GM12872 (cell line): Measurements from ENCODE around the gene B3GALT5.

Experiments used
- TF ChIP-seq, protein P1 (sequence below): IDR thresholded peaks from 3 replicates; pipeline ENCODE4 v1.5.1; 2011; ENCODE audit warnings: low read depth, mild to moderate bottlenecking, low read length, moderate library complexity; ENCODE audit not compliant: insufficient read depth

The B3GALT5 gene

DNA sequence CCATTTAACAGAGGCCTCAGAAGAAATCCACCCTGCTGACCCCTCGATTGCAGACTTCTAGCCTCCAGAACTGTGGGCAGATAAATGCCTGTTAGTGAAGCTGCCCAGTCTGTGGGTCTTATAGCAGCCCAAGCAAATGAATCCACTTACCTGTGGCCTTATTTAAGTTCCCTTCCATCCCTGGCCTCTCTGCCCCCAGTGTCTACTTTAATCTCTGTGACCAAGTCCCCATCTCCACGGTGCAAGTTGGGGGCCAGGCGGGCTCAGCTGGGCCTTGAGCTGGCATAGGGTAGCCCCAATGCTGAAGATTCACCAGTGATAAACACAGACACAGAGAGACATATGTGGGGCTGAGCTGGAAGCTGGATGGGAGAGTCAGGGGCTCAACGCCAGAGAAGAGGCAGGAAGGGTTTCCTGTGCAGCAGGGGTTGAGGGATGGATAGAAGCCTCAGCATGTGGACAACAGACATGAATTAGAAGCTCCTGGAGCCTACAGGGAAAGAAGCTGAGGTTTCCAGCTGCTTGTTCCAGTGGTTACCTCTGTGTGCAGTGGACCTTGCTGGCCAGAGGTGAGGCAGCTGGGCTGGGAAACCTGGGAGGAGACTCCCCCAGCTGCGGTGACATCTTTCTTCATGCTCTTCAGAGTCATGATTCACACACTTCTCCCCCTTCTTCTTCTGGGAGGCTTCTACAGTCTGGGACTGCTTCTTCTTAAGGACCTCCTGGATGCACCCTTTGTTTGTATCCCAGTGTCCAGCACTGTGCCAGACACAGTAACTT is 13.4 kb upstream of the B3GALT5 start:
- TF ChIP-seq, protein P1, sequence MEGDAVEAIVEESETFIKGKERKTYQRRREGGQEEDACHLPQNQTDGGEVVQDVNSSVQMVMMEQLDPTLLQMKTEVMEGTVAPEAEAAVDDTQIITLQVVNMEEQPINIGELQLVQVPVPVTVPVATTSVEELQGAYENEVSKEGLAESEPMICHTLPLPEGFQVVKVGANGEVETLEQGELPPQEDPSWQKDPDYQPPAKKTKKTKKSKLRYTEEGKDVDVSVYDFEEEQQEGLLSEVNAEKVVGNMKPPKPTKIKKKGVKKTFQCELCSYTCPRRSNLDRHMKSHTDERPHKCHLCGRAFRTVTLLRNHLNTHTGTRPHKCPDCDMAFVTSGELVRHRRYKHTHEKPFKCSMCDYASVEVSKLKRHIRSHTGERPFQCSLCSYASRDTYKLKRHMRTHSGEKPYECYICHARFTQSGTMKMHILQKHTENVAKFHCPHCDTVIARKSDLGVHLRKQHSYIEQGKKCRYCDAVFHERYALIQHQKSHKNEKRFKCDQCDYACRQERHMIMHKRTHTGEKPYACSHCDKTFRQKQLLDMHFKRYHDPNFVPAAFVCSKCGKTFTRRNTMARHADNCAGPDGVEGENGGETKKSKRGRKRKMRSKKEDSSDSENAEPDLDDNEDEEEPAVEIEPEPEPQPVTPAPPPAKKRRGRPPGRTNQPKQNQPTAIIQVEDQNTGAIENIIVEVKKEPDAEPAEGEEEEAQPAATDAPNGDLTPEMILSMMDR: no peak

DNA sequence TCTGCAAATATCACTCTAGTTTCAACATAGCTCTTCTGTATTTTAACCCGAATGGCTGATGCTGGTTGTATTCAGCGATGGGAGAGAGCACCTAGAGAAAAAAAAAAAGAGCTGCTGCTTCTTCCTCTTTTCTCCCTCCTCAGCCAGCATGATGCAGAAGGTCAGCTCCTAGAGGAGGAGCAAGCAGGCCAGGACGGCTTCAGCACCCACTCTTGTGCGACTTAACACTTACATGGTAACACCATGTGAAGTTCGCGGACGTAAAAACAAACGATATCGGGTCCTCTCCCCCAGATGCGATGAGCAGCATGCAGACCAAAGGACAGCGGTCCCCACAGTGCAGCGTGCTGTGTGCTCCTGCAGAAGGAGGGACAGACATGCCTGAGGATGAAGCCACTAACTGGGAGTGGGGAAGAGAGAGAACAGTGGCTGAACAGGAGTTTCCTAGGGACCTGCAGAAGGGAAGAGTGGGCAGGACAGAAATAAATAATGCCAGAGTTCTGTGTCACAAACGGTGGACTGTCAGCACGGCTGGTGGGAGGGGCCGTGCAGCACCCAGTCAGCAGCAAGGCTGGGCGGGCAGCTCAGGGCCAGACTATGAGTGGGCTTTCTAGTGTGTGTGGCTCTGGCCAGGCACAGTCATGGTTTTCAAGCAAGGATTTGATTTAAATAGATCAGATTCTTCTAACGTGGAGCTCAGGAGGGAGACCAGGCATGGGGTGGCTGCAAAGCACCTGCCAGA is 11.4 kb upstream of the B3GALT5 start:
- TF ChIP-seq, protein P1: no peak

DNA sequence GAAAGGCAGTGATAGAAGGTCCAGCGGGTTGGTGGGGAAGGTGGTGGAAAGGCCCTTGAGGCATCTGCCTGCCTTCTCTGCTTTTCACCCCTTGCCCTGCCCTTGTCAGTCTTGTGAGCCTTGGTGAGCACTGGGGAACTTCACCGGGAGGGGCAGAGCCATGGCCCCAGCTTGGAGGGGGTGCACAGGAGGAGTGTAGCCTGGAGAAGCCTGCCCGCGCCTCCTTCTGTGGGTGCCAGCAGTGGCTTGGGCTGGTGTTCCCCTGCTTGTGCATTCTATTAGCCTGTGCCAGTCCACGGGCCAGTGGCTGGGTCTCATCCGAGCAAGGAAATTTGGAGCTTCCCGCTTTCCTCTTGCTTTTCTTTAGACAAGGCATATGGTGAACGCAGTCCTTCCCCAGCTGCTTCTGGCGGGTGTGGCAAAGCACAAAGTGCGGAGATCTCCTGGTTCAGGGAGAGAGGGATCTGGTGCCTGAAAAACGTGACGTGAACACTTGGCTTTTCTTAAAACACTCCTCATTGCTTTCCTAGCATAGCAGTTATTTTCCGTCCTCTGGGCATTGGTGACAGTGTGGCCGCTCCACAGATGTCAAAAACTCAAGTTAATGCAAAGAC is 10.6 kb upstream of the B3GALT5 start:
- TF ChIP-seq, protein P1: no peak

DNA sequence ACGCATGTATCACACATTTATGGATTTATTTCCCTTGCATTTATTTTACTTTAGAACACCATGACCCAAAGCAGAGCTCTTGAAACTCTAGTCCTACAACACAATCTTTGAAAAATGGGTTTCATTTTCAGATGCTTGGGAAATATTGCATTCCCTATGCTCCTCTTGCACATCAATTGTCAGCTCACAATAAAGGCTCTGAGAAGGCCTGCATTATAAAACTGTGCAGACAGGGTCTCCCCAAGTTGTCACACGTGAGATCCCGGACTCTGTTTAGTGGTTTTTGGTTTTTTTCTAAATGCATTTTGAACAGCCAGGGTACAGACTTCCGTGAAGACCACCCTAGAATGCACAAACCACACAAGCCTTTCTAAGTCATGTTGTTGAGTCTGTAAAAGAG is 9.9 kb upstream of the B3GALT5 start:
- TF ChIP-seq, protein P1: no peak

DNA sequence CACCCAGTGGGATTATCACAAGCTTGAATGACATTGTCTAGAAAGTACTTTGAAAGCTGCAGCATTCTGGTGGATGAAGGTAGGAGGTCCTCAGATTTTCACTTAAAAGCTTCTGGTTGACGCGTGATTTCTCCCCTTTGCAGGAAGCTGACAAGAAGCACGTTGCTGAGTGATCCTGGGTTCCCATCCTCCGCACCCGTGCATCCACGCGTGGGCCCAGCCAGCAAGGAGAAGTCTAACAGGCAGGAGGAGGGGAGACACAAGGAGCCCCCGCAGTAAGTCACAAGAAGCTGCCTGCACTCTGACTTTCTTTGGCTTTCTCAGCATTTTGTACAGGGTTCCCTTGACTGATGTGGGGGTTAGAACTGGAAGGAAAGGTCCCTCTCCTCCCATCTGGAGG is 7.8 kb upstream of the B3GALT5 start:
- TF ChIP-seq, protein P1: no peak

DNA sequence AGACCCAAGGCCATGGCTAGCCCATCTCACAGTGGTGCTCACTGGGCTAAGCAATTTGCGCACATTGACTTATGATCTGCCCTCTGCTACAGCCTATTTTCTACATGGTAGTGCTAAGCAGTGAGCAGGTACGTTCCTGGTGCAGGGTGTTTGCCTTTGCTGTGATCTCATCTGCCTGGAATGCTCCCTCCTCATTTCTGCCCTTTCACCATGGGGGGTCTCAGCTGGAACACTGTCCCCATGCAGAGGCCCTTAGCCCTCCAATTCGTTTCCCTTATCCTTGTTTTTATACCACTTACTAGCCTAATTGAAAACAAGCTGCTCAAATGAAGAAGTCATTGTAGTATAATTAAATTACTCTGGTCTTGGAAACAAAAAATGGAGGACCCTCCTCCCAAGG is 2.0 kb upstream of the B3GALT5 start:
- TF ChIP-seq, protein P1: no peak

DNA sequence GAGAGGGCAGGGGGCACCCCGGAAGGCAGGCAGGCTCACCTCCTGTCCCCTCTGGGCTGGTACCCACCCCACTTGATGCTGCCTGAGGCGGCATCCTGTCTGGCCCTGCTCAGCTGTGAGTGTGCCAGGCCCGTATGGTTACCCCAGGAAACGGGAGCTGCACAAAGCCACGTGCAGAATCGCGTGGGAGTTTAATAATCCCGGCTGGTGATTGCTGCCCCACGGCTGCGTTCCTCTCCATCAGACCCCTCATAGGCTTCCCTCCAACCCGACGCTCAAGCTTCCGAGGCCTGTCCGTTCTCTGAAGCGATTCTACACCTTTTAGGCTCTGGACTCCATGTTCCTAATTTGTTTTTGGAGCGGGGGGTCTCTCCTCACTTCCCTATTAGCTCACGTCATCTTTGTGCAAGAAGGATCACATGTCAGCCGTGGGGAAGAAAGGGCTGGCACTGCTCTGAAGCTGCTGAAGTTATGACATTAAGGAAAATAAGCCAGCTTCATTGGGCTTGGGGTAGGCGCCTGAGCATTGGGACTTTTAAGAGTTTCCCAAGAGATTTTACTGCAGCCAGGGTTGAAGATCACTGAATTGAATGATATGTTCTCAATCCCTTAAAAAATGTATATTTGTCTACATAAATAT is 1.1 kb upstream of the B3GALT5 start:
- TF ChIP-seq, protein P1: no peak
